Stimulated activated CD4-positive, alpha-beta T cell treated with anti-CD3 and anti-CD28 coated beads, Interleukin-1b, Interleukin-23, amount 100 ng/mL, for 1 hour (primary cell): Measurements from ENCODE around the gene SLX4.
"Not testable (repeated sequence)": the region's sequence is repeated elsewhere in the genome, so short reads cannot be mapped to it uniquely, and the experiment has no call there.

Source experiments
- DNase-seq, 2 donors: peaks; one replicate each; pipeline ENCODE4 v3.0.0-alpha.2; 2020; ENCODE audit warnings: low read depth in 2 of 2

SLX4 gene

GRCh38 chr16:3640632-3641501, 29.5 kb upstream of the SLX4 start:
- DNase-seq: no peak

GRCh38 chr16:3640207-3640606, 28.8 kb upstream of the SLX4 start:
- DNase-seq: no peak

- no peak for DNase-seq
These were observed 27.7 kb upstream of the SLX4 start for GRCh38 chr16:3638916-3639644.

- DNase-seq: no peak
These were observed 26.0 kb upstream of the SLX4 start for GRCh38 chr16:3637371-3637923.

GRCh38 chr16:3625911-3626732, 14.7 kb upstream of the SLX4 start:
- DNase-seq: no peak

- no peak for DNase-seq
These were observed 13.9 kb upstream of the SLX4 start for GRCh38 chr16:3625331-3625730.

GRCh38 chr16:3623642-3624041, 12.2 kb upstream of the SLX4 start:
- DNase-seq: no peak

- DNase-seq: no peak
These were observed 7.3 kb upstream of the SLX4 start for GRCh38 chr16:3618769-3619141.

GRCh38 chr16:3612510-3613466, 1.4 kb upstream of the SLX4 start:
- no peak for DNase-seq

GRCh38 chr16:3610698-3611145, 684 bp downstream of the SLX4 start:
- DNase-seq: no peak

GRCh38 chr16:3609895-3610697, 1.3 kb downstream of the SLX4 start:
- no peak for DNase-seq

GRCh38 chr16:3608976-3609375, 2.4 kb downstream of the SLX4 start:
- DNase-seq: not testable (repeated sequence)

GRCh38 chr16:3608069-3608468, 3.3 kb downstream of the SLX4 start:
- DNase-seq: no peak

GRCh38 chr16:3607634-3608033, 3.8 kb downstream of the SLX4 start:
- no peak for DNase-seq

GRCh38 chr16:3607161-3607560, 4.2 kb downstream of the SLX4 start:
- DNase-seq: no peak

- DNase-seq: no peak
These were observed 5.0 kb downstream of the SLX4 start for GRCh38 chr16:3606441-3606840.

GRCh38 chr16:3602320-3602653, 9.1 kb downstream of the SLX4 start:
- no peak for DNase-seq

GRCh38 chr16:3601614-3602319, 9.6 kb downstream of the SLX4 start:
- no peak for DNase-seq

- no peak for DNase-seq
These were observed 11.5 kb downstream of the SLX4 start for GRCh38 chr16:3599922-3600321.
